ENCODE measurements around the gene ODC1.
A peak's percentile ranks its signal among the peaks of the same experiment; 100 is the strongest.

The ODC1 gene

GRCh38 chr2:10398496-10398895, 49.6 kb downstream of the ODC1 start:
- TF ChIP-seq YY1 (IDR thresholded peaks at IDR 0.05; ENCODE audit: low read depth) (no peak), TCF12 (IDR thresholded peaks at IDR 0.05; ENCODE audit: low read depth) (no peak), USF1 (IDR thresholded peaks at IDR 0.05) (no peak), EP300 (IDR thresholded peaks at IDR 0.05; ENCODE audit: borderline replicate concordance) (no peak), REST (IDR thresholded peaks at IDR 0.05; ENCODE audit: low read depth) (no peak)

GRCh38 chr2:10397878-10398277, 50.2 kb downstream of the ODC1 start:
- TF ChIP-seq FOXM1 (IDR thresholded peaks at IDR 0.05; ENCODE audit: borderline replicate concordance, low read depth), result no peak
- no peak for TF ChIP-seq EP300 (IDR thresholded peaks at IDR 0.05; ENCODE audit: borderline replicate concordance)
- no peak for TF ChIP-seq TAF1 (IDR thresholded peaks at IDR 0.05; ENCODE audit: low read depth)
- no peak for TF ChIP-seq CREB1 (IDR thresholded peaks at IDR 0.05; ENCODE audit: low read depth)
- no peak for TF ChIP-seq USF1 (IDR thresholded peaks at IDR 0.05)

- no peak for TF ChIP-seq EP300 (IDR thresholded peaks at IDR 0.05; ENCODE audit: borderline replicate concordance)
- TF ChIP-seq CREB1 (IDR thresholded peaks at IDR 0.05; ENCODE audit: low read depth), result no peak
- no peak for TF ChIP-seq YY1 (IDR thresholded peaks at IDR 0.05; ENCODE audit: low read depth)
- TF ChIP-seq FOXM1 (IDR thresholded peaks at IDR 0.05; ENCODE audit: borderline replicate concordance, low read depth), result no peak
- TF ChIP-seq NFIC (IDR thresholded peaks at IDR 0.05), result no peak
- TF ChIP-seq TAF1 (IDR thresholded peaks at IDR 0.05; ENCODE audit: low read depth), result no peak
- no peak for TF ChIP-seq REST (IDR thresholded peaks at IDR 0.05; ENCODE audit: low read depth)
- TF ChIP-seq CEBPB (IDR thresholded peaks at IDR 0.05), result no peak
- TF ChIP-seq TEAD4 (IDR thresholded peaks at IDR 0.05), result no peak
- no peak for TF ChIP-seq USF1 (IDR thresholded peaks at IDR 0.05)
- TF ChIP-seq RAD21 (IDR thresholded peaks at IDR 0.05; ENCODE audit: low read depth), result no peak
- TF ChIP-seq MAX (IDR thresholded peaks at IDR 0.05), result no peak
- no peak for TF ChIP-seq ZBTB7A (IDR thresholded peaks at IDR 0.05; ENCODE audit: low read depth)
Measured at GRCh38 chr2:10397297-10397875, 50.7 kb downstream of the ODC1 start.

GRCh38 chr2:10396464-10396863, 51.7 kb downstream of the ODC1 start:
- TF ChIP-seq CREB1 (IDR thresholded peaks at IDR 0.05; ENCODE audit: low read depth) (no peak), REST (IDR thresholded peaks at IDR 0.05; ENCODE audit: low read depth) (peak; percentile 69)

GRCh38 chr2:10395893-10396292, 52.2 kb downstream of the ODC1 start:
- TF ChIP-seq TEAD4 (IDR thresholded peaks at IDR 0.05), result no peak
- no peak for TF ChIP-seq CEBPB (IDR thresholded peaks at IDR 0.05)
- TF ChIP-seq USF1 (IDR thresholded peaks at IDR 0.05), result no peak
- TF ChIP-seq TAF1 (IDR thresholded peaks at IDR 0.05; ENCODE audit: low read depth), result no peak
- TF ChIP-seq TCF12 (IDR thresholded peaks at IDR 0.05; ENCODE audit: low read depth), result no peak
- no peak for TF ChIP-seq RAD21 (IDR thresholded peaks at IDR 0.05; ENCODE audit: low read depth)
- TF ChIP-seq NFIC (IDR thresholded peaks at IDR 0.05), result no peak
- no peak for TF ChIP-seq YY1 (IDR thresholded peaks at IDR 0.05; ENCODE audit: low read depth)
- TF ChIP-seq CREB1 (IDR thresholded peaks at IDR 0.05; ENCODE audit: low read depth), result no peak
- TF ChIP-seq FOXM1 (IDR thresholded peaks at IDR 0.05; ENCODE audit: borderline replicate concordance, low read depth), result no peak
- TF ChIP-seq REST (IDR thresholded peaks at IDR 0.05; ENCODE audit: low read depth), result no peak
- TF ChIP-seq EGR1 (IDR thresholded peaks at IDR 0.05), result no peak
- TF ChIP-seq ZBTB7A (IDR thresholded peaks at IDR 0.05; ENCODE audit: low read depth), result no peak
- no peak for TF ChIP-seq MAX (IDR thresholded peaks at IDR 0.05)

Measured in Ishikawa (cell line).